Breast epithelium (tissue), 4 donors: ENCODE data around the gene JSRP1. TPM values are rescaled to one million over a fixed set of nuclear protein-coding genes. Genes with fewer than 3 reads are reported as not detected.

Experiments used
- DNase-seq, 2 donors: peaks; one replicate each; pipeline ENCODE4 v3.0.0-alpha.2; 2019; ENCODE audit warnings: low spot score in 2 of 2
- H3K27ac ChIP-seq, 2 donors: fragments of 200-600 bp; sonication (generic) in 1 of 2; one replicate each; pipeline ENCODE4 v1.5.1; 2016 to 2019; ENCODE audit warnings: mild to moderate bottlenecking in 1 of 2
- H3K27me3 ChIP-seq, 2 donors: fragments of 200-600 bp; sonication (generic) in 1 of 2; one replicate each; pipeline versions ENCODE4 v1.5.1 to v1.6.0; 2017 to 2019; ENCODE audit warnings: control low read depth in 1 of 2, mild to moderate bottlenecking in 1 of 2
- H3K36me3 ChIP-seq: fragments of 200-600 bp; one replicate; pipeline ENCODE4 v1.5.1; 2019
- H3K4me1 ChIP-seq, 2 donors: fragments of 200-600 bp; sonication (generic); one replicate each; pipeline ENCODE4 v1.5.1; 2016 to 2019; ENCODE audit warnings: control low read depth in 1 of 2
- H3K4me3 ChIP-seq, 3 donors: fragments of 200-600 bp; sonication (generic); 1 replicate in 2 of 3; 2 replicates in 1 of 3; pipeline ENCODE4 v1.5.1; 2016 to 2019; ENCODE audit warnings: mild to moderate bottlenecking in 3 of 3, moderate library complexity in 2 of 3
- H3K9me3 ChIP-seq, 2 donors: fragments of 200-600 bp; sonication (generic) in 1 of 2; one replicate each; pipeline ENCODE4 v1.5.1; 2016 to 2019; ENCODE audit warnings: control low read depth in 1 of 2
- POLR2A ChIP-seq: fragments of 450-650 bp; IDR thresholded peaks from one replicate; pipeline ENCODE4 v1.6.1; 2016; ENCODE audit warnings: antibody characterized with exemption, mild to moderate bottlenecking, moderate library complexity
- POLR2AphosphoS5 ChIP-seq, 3 donors: sonication (generic); formaldehyde crosslinking; IDR thresholded peaks; one replicate each; pipeline ENCODE4 v1.6.1; 2017; ENCODE audit warnings: antibody characterized with exemption in 3 of 3
- intact Hi-C: fragments of 100-400 bp; cut with DNase I; formaldehyde crosslinking; loops from one replicate; pipeline ENCODE4 v1.15.1; 2023; ENCODE audit warnings: low total_unique reads
- total RNA-seq, 3 donors: library from RNA; depleted of rRNA; stranded (reverse); fragments of >200 nt; gene quantifications; one replicate each; pipeline ENCODE4 v1.1.0, GENCODE V29; 2016
- TF ChIP-seq, protein P1 (sequence below), 3 donors: fragments of 450-650 bp; IDR thresholded peaks; one replicate each; pipeline ENCODE4 v1.5.1; 2016 to 2017; ENCODE audit warnings: antibody characterized with exemption in 3 of 3, mild to moderate bottlenecking in 3 of 3, moderate library complexity in 3 of 3

JSRP1 gene
- total RNA-seq, 3 donors from 2014 or later = 1.0 to 2.3 TPM; not detected in 1

DNA sequence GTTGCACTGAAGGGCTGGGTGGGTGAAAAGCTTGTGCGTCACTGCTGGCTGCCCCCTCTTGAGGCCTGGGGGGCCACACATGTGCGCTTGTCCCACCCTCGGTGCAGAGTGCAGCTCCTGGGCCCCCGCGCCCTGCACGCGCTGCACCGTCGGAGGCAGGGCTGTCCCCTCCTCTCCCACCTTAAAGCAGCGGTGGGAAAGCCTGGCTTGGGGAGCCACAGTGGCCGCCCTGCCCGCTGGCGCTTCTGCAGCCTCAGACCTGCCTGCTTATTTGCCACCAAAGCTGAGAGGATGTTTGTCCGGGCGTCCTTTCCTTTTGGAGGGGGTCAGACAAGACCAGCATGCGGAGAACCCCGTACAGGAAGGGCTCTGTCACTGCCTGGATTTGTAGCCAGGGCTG, 46.8 kb downstream of the JSRP1 start:
- TF ChIP-seq POLR2AphosphoS5 (IDR thresholded peaks at IDR 0.05) (no peak), POLR2A (no peak)
- H3K27ac ChIP-seq = no peak overlapping the region
- no peaks in the 10 kb centered on the region for H3K27me3 ChIP-seq
- H3K4me3 ChIP-seq = no peak overlapping the region
- intact Hi-C loops = no loop called here
- H3K4me1 ChIP-seq = no peaks in the 10 kb centered on the region
- no peaks in the 10 kb centered on the region for H3K9me3 ChIP-seq
- H3K36me3 ChIP-seq = peaks cover 5% of the 10 kb centered on the region
- no peak for DNase-seq

DNA sequence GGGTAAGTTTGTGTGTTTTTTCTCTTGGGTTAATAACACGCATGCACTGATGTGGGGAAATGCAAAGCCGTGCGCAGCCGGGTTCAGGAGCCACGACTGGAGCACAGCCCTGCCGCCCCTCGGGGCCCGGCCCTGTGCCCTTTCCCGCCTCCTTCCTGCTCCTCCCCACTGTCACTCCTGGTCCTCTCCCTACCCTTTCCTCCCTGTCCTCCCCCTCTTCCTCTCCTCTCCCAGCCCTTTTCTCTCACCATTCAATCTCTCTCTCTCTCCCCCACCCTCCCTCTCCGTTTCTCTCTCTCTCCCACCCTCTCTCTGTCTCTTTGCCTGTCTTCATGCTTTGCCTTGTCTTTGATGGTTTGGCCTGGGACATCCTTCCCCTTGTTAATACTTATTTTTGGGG, 47.2 kb downstream of the JSRP1 start:
- intact Hi-C loops = no loop called here
- DNase-seq = no peak
- Histone ChIP-seq H3K27me3 (no peaks in the 10 kb centered on the region), H3K27ac (no peak overlapping the region), H3K4me3 (no peak overlapping the region), H3K36me3 (peaks cover 5% of the 10 kb centered on the region), H3K9me3 (no peaks in the 10 kb centered on the region), H3K4me1 (no peaks in the 10 kb centered on the region)
- no peak for TF ChIP-seq POLR2A

DNA sequence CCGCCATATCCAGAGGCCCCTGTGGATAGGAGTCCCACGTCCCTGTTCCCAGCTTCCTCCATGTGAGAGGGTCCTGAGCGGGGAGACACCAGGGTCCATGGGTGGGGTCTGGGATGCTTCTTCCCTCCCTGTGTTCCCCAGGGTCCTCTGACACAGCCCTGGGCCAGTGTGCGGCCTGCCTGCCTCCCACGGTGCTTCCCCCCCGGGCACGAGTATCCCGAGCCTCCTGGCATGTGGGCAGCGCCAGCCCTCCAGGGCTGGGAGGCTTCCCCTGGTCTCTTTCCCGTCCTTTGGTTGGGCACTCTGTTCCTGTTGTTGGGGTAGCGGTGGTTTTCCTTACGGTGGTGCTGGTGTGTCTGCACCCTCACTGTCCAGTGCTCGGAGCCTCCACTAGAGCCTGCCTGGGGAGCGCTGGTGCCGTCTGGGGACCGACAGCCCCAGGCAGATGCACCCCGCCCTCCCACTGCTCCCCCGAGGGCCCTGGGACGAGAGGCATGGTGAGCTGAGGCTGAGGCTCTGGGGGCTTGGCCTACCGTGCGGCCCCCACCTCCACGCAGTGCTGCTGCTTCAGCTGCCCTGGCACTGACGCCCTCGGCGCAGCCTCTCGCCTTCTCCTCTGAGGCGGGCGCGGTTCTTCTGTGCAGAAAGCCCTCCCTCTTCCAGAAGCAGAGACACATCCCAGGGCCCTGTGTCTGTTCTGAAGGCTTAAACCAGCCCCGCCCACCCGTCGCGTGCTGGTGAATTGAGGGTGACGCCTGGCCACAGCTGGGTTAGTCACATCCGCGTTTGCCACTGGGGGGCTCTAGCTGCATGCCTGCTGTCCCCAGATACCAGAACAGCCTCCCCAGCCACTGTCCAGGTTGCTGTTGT, 48.0 kb downstream of the JSRP1 start:
- Histone ChIP-seq H3K4me3 (no peak overlapping the region), H3K9me3 (no peaks in the 10 kb centered on the region), H3K27me3 (no peaks in the 10 kb centered on the region), H3K36me3 (peaks cover 5% of the 10 kb centered on the region), H3K27ac (peak overlapping the region in 1 of 2 donors; percentile 3), H3K4me1 (no peaks in the 10 kb centered on the region)
- no peak for DNase-seq
- no peak for TF ChIP-seq POLR2AphosphoS5 (IDR thresholded peaks at IDR 0.05)
- TF ChIP-seq POLR2A = no peak
- TF ChIP-seq, protein P1, sequence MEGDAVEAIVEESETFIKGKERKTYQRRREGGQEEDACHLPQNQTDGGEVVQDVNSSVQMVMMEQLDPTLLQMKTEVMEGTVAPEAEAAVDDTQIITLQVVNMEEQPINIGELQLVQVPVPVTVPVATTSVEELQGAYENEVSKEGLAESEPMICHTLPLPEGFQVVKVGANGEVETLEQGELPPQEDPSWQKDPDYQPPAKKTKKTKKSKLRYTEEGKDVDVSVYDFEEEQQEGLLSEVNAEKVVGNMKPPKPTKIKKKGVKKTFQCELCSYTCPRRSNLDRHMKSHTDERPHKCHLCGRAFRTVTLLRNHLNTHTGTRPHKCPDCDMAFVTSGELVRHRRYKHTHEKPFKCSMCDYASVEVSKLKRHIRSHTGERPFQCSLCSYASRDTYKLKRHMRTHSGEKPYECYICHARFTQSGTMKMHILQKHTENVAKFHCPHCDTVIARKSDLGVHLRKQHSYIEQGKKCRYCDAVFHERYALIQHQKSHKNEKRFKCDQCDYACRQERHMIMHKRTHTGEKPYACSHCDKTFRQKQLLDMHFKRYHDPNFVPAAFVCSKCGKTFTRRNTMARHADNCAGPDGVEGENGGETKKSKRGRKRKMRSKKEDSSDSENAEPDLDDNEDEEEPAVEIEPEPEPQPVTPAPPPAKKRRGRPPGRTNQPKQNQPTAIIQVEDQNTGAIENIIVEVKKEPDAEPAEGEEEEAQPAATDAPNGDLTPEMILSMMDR (IDR thresholded peaks at IDR 0.05) = no peak
- intact Hi-C loops = no loop called here

DNA sequence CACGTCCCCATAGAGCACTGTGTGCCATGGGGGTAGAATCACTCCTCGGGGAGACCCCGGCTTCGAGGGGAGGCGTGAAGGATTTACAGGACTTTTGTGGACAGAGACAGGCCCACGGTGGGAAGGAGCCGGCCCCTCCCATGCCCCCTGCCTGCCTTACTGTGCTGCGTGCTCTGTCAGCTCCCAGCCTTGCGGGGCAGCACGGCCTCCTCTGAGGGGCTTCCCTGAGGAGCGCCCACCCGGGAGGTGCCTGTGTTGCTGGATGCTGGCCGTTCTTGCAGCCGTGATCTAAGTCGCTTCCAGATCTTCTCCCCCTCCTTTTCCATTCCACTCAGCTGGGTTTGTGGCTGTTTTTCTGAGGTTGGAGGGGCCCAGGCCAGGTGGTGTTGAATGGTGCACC, 49.2 kb downstream of the JSRP1 start:
- Histone ChIP-seq H3K36me3 (peaks cover 5% of the 10 kb centered on the region), H3K9me3 (no peaks in the 10 kb centered on the region), H3K27ac (no peak overlapping the region), H3K27me3 (no peaks in the 10 kb centered on the region), H3K4me1 (no peaks in the 10 kb centered on the region), H3K4me3 (no peak overlapping the region)
- intact Hi-C loops = no loop called here
- TF ChIP-seq, protein P1 (IDR thresholded peaks at IDR 0.05) = no peak
- TF ChIP-seq POLR2A (no peak), POLR2AphosphoS5 (IDR thresholded peaks at IDR 0.05) (no peak)
- no peak for DNase-seq

DNA sequence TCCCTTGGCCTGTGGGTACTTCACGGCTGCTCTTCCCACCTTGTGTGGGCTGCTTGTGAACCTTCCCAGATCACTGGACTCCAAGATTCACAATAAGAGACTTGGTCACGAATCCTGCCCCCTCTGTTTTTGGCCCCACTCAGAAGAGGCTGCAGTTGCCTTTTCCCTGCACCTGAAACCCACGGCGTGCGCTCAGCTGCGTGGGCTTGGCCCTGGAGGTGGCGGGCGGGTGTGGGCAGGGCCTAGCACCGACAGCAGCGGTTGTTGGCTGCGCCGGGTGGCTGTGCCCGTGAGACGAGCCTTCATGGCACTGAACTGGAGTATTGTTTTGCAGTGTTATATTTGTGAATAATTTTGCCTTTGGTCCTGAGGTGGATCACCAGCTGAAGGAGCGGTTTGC, 53.9 kb downstream of the JSRP1 start:
- TF ChIP-seq, protein P1 (IDR thresholded peaks at IDR 0.05) = no peak
- TF ChIP-seq POLR2A (no peak), POLR2AphosphoS5 (IDR thresholded peaks at IDR 0.05) (no peak)
- Histone ChIP-seq H3K27ac (no peak overlapping the region), H3K36me3 (no peaks in the 10 kb centered on the region), H3K9me3 (no peaks in the 10 kb centered on the region), H3K4me1 (no peaks in the 10 kb centered on the region), H3K4me3 (no peak overlapping the region), H3K27me3 (no peaks in the 10 kb centered on the region)
- no peak for DNase-seq
- intact Hi-C loops = no loop called here

Other genes starting within 250 kb of the JSRP1 start
- gene BTBD2, start 240.7 kb downstream of the JSRP1 start, total RNA-seq = 10 to 100 TPM; 52.0 to 67.2 (median 54.4) TPM
- 100 to 1,000 TPM in 1 of 3 donors, 10 to 100 TPM in 2; 94.7 to 170 (median 97.0) TPM for gene MKNK2, start 205.2 kb downstream of the JSRP1 start, total RNA-seq
- gene MOB3A, start 160.1 kb downstream of the JSRP1 start, total RNA-seq = 10 to 100 TPM; 18.3 to 45.8 (median 29.2) TPM
- 10 to 100 TPM in 1 of 3 donors, 1 to 10 TPM in 2; 3.6 to 12.8 (median 3.7) TPM for gene IZUMO4, start 159.5 kb downstream of the JSRP1 start, total RNA-seq
- 10 to 100 TPM; 53.6 to 68.5 (median 54.0) TPM for gene AP3D1, start 104.9 kb downstream of the JSRP1 start, total RNA-seq
- 10 to 100 TPM in 1 of 3 donors, 1 to 10 TPM in 2; 7.7 to 10.2 (median 8.0) TPM for gene DOT1L, start 92.5 kb downstream of the JSRP1 start, total RNA-seq
- 10 to 100 TPM; 44.6 to 52.8 (median 47.4) TPM for gene PLEKHJ1, start 20.1 kb downstream of the JSRP1 start, total RNA-seq
- gene SF3A2, start 19.6 kb downstream of the JSRP1 start, total RNA-seq = 10 to 100 TPM; 32.6 to 38.0 (median 33.3) TPM
- 1 to 10 TPM in 2 of 3 donors, not detected in 1; 2.5 to 3.9 TPM for gene AMH, start 7.1 kb downstream of the JSRP1 start, total RNA-seq
- gene PEAK3, start 25.8 kb upstream of the JSRP1 start, total RNA-seq = 1 to 10 TPM in 1 of 3 donors, not detected in 2; 1.8 TPM
- gene LINGO3, start 51.7 kb upstream of the JSRP1 start, total RNA-seq = under 1 TPM in 2 of 3 donors, not detected in 1; 0.16 to 0.33 TPM
- 100 to 1,000 TPM in 2 of 3 donors, 10 to 100 TPM in 1; 95.1 to 188 (median 125) TPM for gene LSM7, start 72.2 kb upstream of the JSRP1 start, total RNA-seq
- gene SPPL2B, start 72.3 kb upstream of the JSRP1 start, total RNA-seq = 10 to 100 TPM; 23.5 to 61.2 (median 49.8) TPM
- gene TMPRSS9, start 103.8 kb upstream of the JSRP1 start, total RNA-seq = under 1 TPM in 1 of 3 donors, not detected in 2; under 0.01 TPM
- gene TIMM13, start 171.2 kb upstream of the JSRP1 start, total RNA-seq = 10 to 100 TPM; 27.7 to 34.4 (median 28.1) TPM
- 10 to 100 TPM; 13.1 to 25.2 (median 15.7) TPM for gene LMNB2, start 200.5 kb upstream of the JSRP1 start, total RNA-seq
- gene GADD45B, start 219.7 kb upstream of the JSRP1 start, total RNA-seq = 100 to 1,000 TPM; 136 to 301 (median 172) TPM